ENCODE results near the gene UBE2D2.
A peak's percentile ranks its signal among the peaks of the same experiment; 100 is the strongest.
"Not testable (repeated sequence)": the region's sequence is repeated elsewhere in the genome, so short reads cannot be mapped to it uniquely, and the experiment has no call there.

The UBE2D2 gene

DNA sequence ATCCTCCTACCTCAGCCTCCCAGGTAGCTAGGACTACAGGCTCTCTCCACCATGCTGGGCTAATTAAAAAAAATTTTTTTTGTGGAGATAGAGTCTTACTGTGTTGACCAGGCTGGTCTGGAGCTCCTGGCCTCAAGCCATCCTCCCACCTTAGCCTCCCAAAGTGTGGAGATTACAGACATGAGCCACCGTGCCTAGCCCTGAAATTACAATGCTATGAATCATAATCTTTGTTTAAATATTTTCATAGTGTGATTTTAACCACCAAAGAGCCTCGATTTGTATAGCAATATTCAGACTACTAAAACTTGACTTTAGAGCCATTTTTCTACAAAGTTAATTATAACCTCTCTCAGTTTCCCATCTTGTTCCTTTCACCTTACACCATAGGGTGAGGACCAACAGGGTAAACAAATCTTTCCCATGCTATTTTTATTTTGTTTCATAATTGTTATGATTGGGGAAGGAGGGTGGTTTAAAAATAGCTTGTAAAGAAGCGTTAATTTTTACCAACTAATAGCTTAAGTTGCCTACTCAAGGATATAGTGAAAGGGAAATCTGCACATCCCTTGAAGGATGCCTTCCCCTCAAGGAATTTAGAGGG lies 32.7 kb downstream of the UBE2D2 start:
- Histone ChIP-seq H3K9ac (ENCODE audit: low read depth, low read length) (no peak overlapping the region), H3K27me3 (ENCODE audit: control insufficient read depth, insufficient read depth, low read length) (no peaks in the 10 kb centered on the region), H3K4me2 (ENCODE audit: low read length) (peak overlapping the region; percentile 30), H3K36me3 (ENCODE audit: insufficient read depth, low read length) (no peaks in the 10 kb centered on the region), H3K4me1 (ENCODE audit: control insufficient read depth, insufficient read depth, low read length) (peaks cover 12% of the 10 kb centered on the region), H3K4me3 (ENCODE audit: low read length) (no peak overlapping the region), H3K9me3 (replicated peaks; ENCODE audit: low read length) (no peaks in the 10 kb centered on the region)

GRCh38 chr5:139597134-139597533 lies 36.0 kb downstream of the UBE2D2 start:
- no peak overlapping the region for H3K4me3 ChIP-seq (ENCODE audit: low read length)

GRCh38 chr5:139598601-139598965 lies 37.4 kb downstream of the UBE2D2 start:
- not testable (repeated sequence) for H3K4me3 ChIP-seq (ENCODE audit: low read length); H3K27me3 ChIP-seq (ENCODE audit: control insufficient read depth, insufficient read depth, low read length); H3K4me2 ChIP-seq (ENCODE audit: low read length); H3K9ac ChIP-seq (ENCODE audit: low read depth, low read length); H3K9me3 ChIP-seq (replicated peaks; ENCODE audit: low read length)
- H3K4me1 ChIP-seq (ENCODE audit: control insufficient read depth, insufficient read depth, low read length) = peaks cover 29% of the 10 kb centered on the region
- peaks cover 21% of the 10 kb centered on the region for H3K36me3 ChIP-seq (ENCODE audit: insufficient read depth, low read length)

More at GRCh38 chr5:139597134-139597533, 36.0 kb downstream of the UBE2D2 start:
- no peak overlapping the region for H3K4me2 ChIP-seq (ENCODE audit: low read length)
- H3K4me1 ChIP-seq (ENCODE audit: control insufficient read depth, insufficient read depth, low read length) = peaks cover 31% of the 10 kb centered on the region
- H3K27me3 ChIP-seq (ENCODE audit: control insufficient read depth, insufficient read depth, low read length) = no peaks in the 10 kb centered on the region
- peaks cover 10% of the 10 kb centered on the region for H3K36me3 ChIP-seq (ENCODE audit: insufficient read depth, low read length)
- H3K9me3 ChIP-seq (replicated peaks; ENCODE audit: low read length) = no peaks in the 10 kb centered on the region
- no peak overlapping the region for H3K9ac ChIP-seq (ENCODE audit: low read depth, low read length)

DNA sequence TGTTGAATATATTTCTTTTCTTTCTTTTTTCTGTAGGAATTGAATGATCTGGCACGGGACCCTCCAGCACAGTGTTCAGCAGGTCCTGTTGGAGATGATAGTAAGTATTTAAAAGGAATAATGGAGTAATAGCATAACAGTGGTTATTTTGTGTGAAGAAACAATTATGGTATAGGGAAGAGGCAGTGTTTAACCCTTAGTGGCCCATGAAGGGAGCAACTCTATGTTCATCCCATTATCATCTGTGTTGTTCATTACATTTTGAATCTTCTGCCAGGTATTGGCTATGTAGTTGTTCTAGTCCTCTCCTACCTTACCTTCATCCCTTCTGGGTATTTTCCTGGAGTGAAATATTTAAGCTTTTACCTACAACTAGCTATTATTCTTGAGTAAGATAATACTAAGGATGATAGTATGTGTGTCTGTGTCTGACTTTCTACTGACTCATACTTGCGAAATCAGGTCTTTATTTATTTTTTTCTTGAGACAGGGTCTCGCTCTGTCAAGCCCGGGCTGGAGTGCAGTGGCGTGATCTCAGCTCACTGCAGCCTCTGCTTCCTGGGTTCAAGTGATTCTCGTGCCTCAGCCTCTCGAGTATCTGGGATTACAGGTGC lies 39.3 kb downstream of the UBE2D2 start:
- H3K9ac ChIP-seq (ENCODE audit: low read depth, low read length) = no peak overlapping the region
- H3K36me3 ChIP-seq (ENCODE audit: insufficient read depth, low read length) = peaks cover 21% of the 10 kb centered on the region
- no peaks in the 10 kb centered on the region for H3K27me3 ChIP-seq (ENCODE audit: control insufficient read depth, insufficient read depth, low read length)
- no peak overlapping the region for H3K4me3 ChIP-seq (ENCODE audit: low read length)
- peaks cover 19% of the 10 kb centered on the region for H3K4me1 ChIP-seq (ENCODE audit: control insufficient read depth, insufficient read depth, low read length)
- peak overlapping the region; percentile 39 for H3K4me2 ChIP-seq (ENCODE audit: low read length)
- H3K9me3 ChIP-seq (replicated peaks; ENCODE audit: low read length) = no peaks in the 10 kb centered on the region

GRCh38 chr5:139601429-139601828 lies 40.3 kb downstream of the UBE2D2 start:
- no peaks in the 10 kb centered on the region for H3K27me3 ChIP-seq (ENCODE audit: control insufficient read depth, insufficient read depth, low read length)
- no peak overlapping the region for H3K4me3 ChIP-seq (ENCODE audit: low read length)
- no peak overlapping the region for H3K4me2 ChIP-seq (ENCODE audit: low read length)
- peaks cover 19% of the 10 kb centered on the region for H3K4me1 ChIP-seq (ENCODE audit: control insufficient read depth, insufficient read depth, low read length)
- no peaks in the 10 kb centered on the region for H3K9me3 ChIP-seq (replicated peaks; ENCODE audit: low read length)
- peaks cover 27% of the 10 kb centered on the region for H3K36me3 ChIP-seq (ENCODE audit: insufficient read depth, low read length)
- H3K9ac ChIP-seq (ENCODE audit: low read depth, low read length) = no peak overlapping the region

DNA sequence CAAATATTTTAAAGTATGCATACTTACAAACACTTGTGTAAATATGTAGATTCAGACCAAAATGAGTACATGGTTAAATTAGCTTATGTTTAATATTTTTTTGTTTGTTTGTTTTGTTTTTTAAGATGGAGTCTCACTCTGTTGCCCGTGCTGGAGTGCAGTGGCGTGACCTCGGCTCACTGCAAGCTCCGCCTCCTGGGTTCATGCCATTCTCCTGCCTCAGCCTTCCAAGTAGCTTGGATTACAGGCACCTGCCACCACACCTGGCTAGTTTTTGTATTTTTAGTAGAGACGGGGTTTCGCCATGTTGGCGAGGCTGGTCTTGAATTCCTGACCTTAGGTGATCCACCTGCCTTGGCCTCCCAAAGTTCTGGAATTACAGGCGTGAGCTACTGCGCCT lies 40.8 kb downstream of the UBE2D2 start:
- H3K4me3 ChIP-seq (ENCODE audit: low read length); H3K9ac ChIP-seq (ENCODE audit: low read depth, low read length); H3K27me3 ChIP-seq (ENCODE audit: control insufficient read depth, insufficient read depth, low read length); H3K9me3 ChIP-seq (replicated peaks; ENCODE audit: low read length); H3K4me2 ChIP-seq (ENCODE audit: low read length): not testable (repeated sequence)
- H3K36me3 ChIP-seq (ENCODE audit: insufficient read depth, low read length) = peaks cover 30% of the 10 kb centered on the region
- peaks cover 19% of the 10 kb centered on the region for H3K4me1 ChIP-seq (ENCODE audit: control insufficient read depth, insufficient read depth, low read length)

DNA sequence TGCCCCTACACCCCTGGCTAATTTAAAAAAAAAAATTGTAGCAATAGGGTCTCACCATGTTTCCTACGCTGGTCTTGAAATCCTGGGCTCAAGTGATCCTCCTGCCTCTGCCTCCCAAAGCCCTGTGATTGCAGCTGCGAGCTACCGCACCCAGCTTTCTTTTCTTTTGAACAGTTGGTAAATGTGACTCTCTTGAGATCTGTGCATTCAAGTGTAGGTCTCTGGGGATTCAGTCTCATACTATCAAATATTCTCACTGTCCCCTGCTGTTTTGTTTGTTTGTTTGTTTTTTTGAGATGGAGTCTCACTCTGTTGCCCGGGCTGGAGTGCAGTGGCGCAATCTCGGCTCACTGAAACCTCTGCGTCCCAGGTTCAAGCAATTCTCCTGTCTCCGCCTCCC lies 44.7 kb downstream of the UBE2D2 start:
- H3K27me3 ChIP-seq (ENCODE audit: control insufficient read depth, insufficient read depth, low read length) = no peaks in the 10 kb centered on the region
- H3K36me3 ChIP-seq (ENCODE audit: insufficient read depth, low read length) = peaks cover 31% of the 10 kb centered on the region
- no peak overlapping the region for H3K4me3 ChIP-seq (ENCODE audit: low read length)
- no peak overlapping the region for H3K4me2 ChIP-seq (ENCODE audit: low read length)
- peaks cover 6% of the 10 kb centered on the region for H3K4me1 ChIP-seq (ENCODE audit: control insufficient read depth, insufficient read depth, low read length)
- H3K9ac ChIP-seq (ENCODE audit: low read depth, low read length) = no peak overlapping the region
- H3K9me3 ChIP-seq (replicated peaks; ENCODE audit: low read length) = no peaks in the 10 kb centered on the region

DNA sequence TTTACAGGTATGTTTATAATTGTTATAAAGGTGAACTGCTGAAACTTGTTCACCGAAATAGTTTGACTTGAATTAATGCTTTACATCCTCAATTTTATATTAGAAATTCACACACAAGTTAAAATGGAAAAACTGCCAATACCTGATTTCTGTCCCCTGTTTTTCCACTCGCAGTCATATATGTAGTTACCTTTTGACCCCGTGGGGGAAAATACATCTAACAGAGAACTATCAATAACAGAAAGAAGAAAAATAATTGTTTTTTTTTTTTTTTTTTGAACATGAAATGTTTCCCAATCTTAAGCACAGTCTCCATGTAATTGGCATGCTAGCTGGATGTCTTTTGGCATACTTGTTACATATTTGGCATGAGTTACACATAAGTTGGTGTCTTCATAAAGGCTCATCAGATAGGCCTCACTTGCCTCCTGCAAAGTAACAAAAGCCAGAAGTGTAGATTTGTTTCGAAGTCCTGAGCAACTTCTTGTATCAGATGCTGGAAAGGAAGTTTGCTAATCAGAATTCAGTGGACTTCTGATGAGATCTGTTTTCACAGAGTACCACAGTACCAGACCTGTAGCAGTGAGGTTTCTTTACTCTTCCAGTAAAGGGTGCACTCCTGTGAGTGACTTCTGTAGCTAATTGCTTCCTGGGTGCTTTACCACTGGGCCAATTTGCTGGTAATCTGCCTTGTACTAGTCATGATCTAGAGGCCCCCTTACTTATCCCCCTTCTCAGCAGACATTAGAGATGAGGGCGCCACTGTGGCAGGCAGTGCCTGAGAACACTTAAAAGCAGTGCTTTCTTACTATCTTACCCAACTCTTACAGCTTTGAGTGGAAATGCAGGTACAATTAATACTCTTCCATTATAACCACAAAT lies 50.8 kb downstream of the UBE2D2 start:
- Histone ChIP-seq H3K4me2 (ENCODE audit: low read length) (no peak overlapping the region), H3K4me3 (ENCODE audit: low read length) (no peak overlapping the region), H3K27me3 (ENCODE audit: control insufficient read depth, insufficient read depth, low read length) (no peaks in the 10 kb centered on the region), H3K4me1 (ENCODE audit: control insufficient read depth, insufficient read depth, low read length) (no peaks in the 10 kb centered on the region), H3K9ac (ENCODE audit: low read depth, low read length) (no peak overlapping the region), H3K36me3 (ENCODE audit: insufficient read depth, low read length) (peaks cover 15% of the 10 kb centered on the region), H3K9me3 (replicated peaks; ENCODE audit: low read length) (no peaks in the 10 kb centered on the region)

DNA sequence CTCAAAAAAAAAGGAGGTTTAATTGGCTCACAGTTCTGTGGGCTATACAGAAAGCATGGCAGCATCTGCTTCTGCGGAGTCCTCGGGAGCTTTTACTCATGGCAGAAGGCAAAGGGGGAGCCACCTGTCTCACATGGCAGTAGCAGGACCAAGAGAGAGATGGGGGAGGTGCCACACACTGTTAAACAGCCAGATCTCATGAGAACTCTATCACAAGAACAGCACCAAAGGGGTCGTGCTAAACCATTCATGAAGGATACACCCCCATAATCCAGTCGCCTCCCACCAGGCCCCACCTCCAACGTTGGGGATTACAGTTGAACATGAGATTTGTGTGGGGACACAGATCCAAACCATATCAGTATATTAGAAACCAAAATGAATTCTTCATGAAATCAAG lies 58.7 kb downstream of the UBE2D2 start:
- H3K9ac ChIP-seq (ENCODE audit: low read depth, low read length) = no peak overlapping the region
- no peaks in the 10 kb centered on the region for H3K9me3 ChIP-seq (replicated peaks; ENCODE audit: low read length)
- H3K4me3 ChIP-seq (ENCODE audit: low read length) = no peak overlapping the region
- H3K27me3 ChIP-seq (ENCODE audit: control insufficient read depth, insufficient read depth, low read length) = no peaks in the 10 kb centered on the region
- peaks cover 54% of the 10 kb centered on the region for H3K36me3 ChIP-seq (ENCODE audit: insufficient read depth, low read length)
- H3K4me1 ChIP-seq (ENCODE audit: control insufficient read depth, insufficient read depth, low read length) = no peaks in the 10 kb centered on the region
- H3K4me2 ChIP-seq (ENCODE audit: low read length) = no peak overlapping the region

DNA sequence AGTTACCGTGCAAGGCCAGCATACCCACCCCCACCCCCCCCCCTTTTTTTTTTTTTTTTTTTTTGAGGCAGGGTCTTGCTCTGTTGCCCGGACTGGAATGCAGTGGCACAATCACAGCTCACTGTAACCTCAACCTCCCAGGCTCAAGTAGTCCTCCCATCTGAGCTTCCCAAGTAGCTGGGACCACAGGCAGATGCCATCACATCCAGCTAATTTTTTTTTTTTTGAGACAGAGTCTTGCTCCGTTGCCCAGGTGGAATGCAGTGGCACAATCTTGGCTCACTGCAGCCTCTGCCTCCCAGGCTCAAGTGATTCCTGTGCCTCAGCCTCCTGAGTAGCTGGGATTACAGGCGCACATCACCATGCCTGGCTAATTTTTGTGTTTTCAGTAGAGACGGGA lies 64.3 kb downstream of the UBE2D2 start:
- H3K4me1 ChIP-seq (ENCODE audit: control insufficient read depth, insufficient read depth, low read length); H3K4me3 ChIP-seq (ENCODE audit: low read length); H3K4me2 ChIP-seq (ENCODE audit: low read length); H3K9me3 ChIP-seq (replicated peaks; ENCODE audit: low read length); H3K27me3 ChIP-seq (ENCODE audit: control insufficient read depth, insufficient read depth, low read length); H3K9ac ChIP-seq (ENCODE audit: low read depth, low read length): not testable (repeated sequence)
- H3K36me3 ChIP-seq (ENCODE audit: insufficient read depth, low read length) = peaks cover 71% of the 10 kb centered on the region

DNA sequence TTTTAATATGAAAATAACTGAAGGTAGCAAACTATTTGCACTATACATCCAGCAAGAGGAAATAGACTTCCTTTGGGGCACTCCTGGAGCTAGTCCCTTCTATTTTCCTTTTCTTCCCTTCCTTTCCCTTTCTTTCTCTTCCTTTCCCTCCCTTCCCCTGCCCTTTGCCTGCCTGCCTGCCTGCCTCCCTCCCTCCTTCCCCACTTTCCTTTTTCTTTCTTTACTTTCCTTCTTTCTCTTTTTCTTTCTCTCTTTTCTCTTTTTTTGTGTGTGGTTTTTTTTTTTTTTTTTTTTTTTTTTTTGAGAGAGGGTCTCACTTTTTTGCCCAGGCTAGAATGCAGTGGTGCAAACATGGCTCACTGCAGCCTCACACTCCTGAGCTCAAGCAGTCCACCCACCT lies 69.7 kb downstream of the UBE2D2 start:
- Histone ChIP-seq H3K27me3 (ENCODE audit: control insufficient read depth, insufficient read depth, low read length) (no peaks in the 10 kb centered on the region), H3K4me2 (ENCODE audit: low read length) (no peak overlapping the region), H3K4me1 (ENCODE audit: control insufficient read depth, insufficient read depth, low read length) (peaks cover 11% of the 10 kb centered on the region), H3K4me3 (ENCODE audit: low read length) (no peak overlapping the region), H3K9me3 (replicated peaks; ENCODE audit: low read length) (no peaks in the 10 kb centered on the region), H3K36me3 (ENCODE audit: insufficient read depth, low read length) (peaks cover 39% of the 10 kb centered on the region), H3K9ac (ENCODE audit: low read depth, low read length) (no peak overlapping the region)
